AG10803 (cell line): ENCODE measurements around the gene PPP1R3C.

Source experiments
- DNase-seq: peaks from one replicate; pipeline ENCODE4 v3.0.0; 2010; ENCODE audit warnings: low read depth
- H3K4me3 ChIP-seq: 2 replicates; pipeline ENCODE4 v1.5.1; 2011; ENCODE audit warnings: mild to moderate bottlenecking, low read length, control low read depth
- TF ChIP-seq, protein P1 (sequence below): conservative IDR thresholded peaks from 2 replicates; pipeline ENCODE4 v1.5.1; 2011; ENCODE audit warnings: mild to moderate bottlenecking, low read length, control low read depth, inconsistent platforms

Gene PPP1R3C

DNA sequence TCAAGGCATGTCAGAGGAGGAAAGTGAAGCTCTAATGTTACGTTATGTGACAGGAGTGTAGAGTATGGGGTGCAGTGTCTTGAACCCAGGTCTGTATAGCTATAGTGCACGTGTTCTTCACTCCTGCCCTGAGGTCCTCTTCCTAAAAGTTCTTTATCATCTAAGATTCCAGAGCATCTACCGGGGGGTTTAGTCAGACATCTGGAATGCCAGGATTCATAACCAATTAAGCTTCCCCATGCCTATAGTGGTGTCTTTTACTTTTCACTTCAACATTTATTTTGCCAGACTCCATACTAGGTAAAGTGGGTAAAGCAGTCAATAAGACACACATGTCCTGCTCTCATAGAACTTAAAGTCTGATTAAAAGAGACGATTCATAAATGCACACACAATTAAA, 22.4 kb downstream of the PPP1R3C start:
- TF ChIP-seq, protein P1, sequence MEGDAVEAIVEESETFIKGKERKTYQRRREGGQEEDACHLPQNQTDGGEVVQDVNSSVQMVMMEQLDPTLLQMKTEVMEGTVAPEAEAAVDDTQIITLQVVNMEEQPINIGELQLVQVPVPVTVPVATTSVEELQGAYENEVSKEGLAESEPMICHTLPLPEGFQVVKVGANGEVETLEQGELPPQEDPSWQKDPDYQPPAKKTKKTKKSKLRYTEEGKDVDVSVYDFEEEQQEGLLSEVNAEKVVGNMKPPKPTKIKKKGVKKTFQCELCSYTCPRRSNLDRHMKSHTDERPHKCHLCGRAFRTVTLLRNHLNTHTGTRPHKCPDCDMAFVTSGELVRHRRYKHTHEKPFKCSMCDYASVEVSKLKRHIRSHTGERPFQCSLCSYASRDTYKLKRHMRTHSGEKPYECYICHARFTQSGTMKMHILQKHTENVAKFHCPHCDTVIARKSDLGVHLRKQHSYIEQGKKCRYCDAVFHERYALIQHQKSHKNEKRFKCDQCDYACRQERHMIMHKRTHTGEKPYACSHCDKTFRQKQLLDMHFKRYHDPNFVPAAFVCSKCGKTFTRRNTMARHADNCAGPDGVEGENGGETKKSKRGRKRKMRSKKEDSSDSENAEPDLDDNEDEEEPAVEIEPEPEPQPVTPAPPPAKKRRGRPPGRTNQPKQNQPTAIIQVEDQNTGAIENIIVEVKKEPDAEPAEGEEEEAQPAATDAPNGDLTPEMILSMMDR = no peak
- peak; percentile 46 for DNase-seq
- H3K4me3 ChIP-seq = no peak overlapping the region

- peak; percentile 69 for DNase-seq
- TF ChIP-seq, protein P1 = no peak
- H3K4me3 ChIP-seq = no peak overlapping the region
Measured at GRCh38 chr10:91607646-91608403, 25.0 kb downstream of the PPP1R3C start.

GRCh38 chr10:91605968-91606367, 26.9 kb downstream of the PPP1R3C start:
- no peak overlapping the region for H3K4me3 ChIP-seq
- no peak for DNase-seq
- TF ChIP-seq, protein P1 = no peak

DNA sequence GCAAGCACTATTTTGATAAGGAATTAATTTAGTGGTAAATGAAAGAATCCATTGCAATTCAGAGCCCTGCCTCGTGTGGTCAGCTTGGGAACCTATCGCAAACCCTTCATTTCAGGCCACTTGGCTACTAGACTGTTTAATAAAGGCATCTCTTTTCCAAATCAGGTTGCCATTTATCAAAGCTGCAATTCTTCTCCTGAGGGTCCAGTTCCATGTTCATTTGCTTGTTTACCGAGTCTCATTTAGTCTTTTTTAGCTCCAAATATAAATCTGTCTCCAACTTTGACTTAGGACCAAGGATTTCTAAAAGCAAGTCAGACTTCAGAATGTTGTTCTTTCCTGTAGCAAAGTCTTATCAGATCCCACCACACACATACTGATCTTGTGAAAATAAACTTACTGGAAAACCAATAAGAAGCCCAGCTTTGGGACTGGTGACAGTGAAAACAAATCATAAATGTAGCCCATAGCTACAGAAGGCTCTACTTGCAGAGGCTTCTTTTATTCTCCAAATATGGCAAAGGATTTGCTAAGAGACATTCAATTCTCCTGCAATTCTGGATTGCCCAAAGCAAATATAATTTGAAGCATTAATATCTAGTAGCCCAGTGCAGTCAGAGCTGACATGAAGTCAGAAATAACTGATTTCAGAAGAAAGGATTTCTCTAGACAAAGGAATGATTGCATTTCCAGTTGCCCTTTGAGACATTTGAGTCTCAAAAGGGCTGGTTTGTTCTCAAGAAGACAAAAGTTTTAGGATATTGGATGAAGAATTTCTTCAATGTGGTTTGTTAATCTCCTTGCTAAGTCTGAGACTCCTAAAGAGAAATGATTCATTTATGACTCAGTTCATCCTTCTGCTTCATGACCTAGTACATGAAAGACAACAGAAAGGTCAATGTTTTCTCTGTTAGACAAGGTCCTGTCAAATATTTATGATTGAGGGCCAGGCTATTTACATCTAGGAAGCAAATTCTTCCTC, 28.0 kb downstream of the PPP1R3C start:
- TF ChIP-seq, protein P1 = peak; percentile 38; the same call in 1 of the 2 replicates
- peak; percentile 76 for DNase-seq
- H3K4me3 ChIP-seq = no peak overlapping the region

DNA sequence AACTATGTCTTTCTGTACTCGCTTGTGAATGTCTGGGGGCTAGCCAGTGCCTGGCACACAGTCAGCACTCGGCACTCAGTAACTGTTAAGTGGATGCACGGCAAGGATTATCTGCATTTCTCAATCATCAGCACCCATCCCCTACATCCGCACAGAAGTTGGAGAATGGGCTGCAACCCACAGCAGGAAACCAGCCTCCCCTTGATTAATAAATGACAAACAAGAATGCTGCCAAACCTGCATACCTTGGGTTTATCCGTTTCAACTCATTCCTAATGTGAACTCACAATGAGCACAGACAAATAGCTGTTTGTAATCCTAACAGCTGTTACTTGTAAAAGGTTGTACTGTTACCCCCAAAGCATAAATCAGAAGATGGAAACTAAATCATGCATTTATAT, 28.9 kb downstream of the PPP1R3C start:
- TF ChIP-seq, protein P1 = no peak

GRCh38 chr10:91602868-91603568, 29.9 kb downstream of the PPP1R3C start:
- no peak overlapping the region for H3K4me3 ChIP-seq
- TF ChIP-seq, protein P1 = no peak
- DNase-seq = no peak

More for the DNA sequence above, 28.9 kb downstream of the PPP1R3C start:
- H3K4me3 ChIP-seq = no peak overlapping the region
- DNase-seq = peak; percentile 72
